ENCODE results near the gene DDX54. TPM values are rescaled to one million over a fixed set of nuclear protein-coding genes. Genes with fewer than 3 reads are reported as not detected.
A peak's percentile ranks its signal among the peaks of the same experiment; 100 is the strongest.
"Not testable (repeated sequence)": the region's sequence is repeated elsewhere in the genome, so short reads cannot be mapped to it uniquely, and the experiment has no call there.

The DDX54 gene
- total RNA-seq, 1 donor from 2014 or later = 122 TPM

- no peak for DNase-seq
These were observed 42.9 kb downstream of the DDX54 start for GRCh38 chr12:113142173-113142885.

GRCh38 chr12:113141716-113142115 lies 43.6 kb downstream of the DDX54 start:
- H3K4me3 Mint-ChIP-seq; H3K4me1 Mint-ChIP-seq; H3K27me3 Mint-ChIP-seq; H3K36me3 Mint-ChIP-seq (ENCODE audit: low read depth); DNase-seq; intact Hi-C loops (cut with micrococcal nuclease); H3K9me3 Mint-ChIP-seq: not testable (repeated sequence)
- H3K27ac Mint-ChIP-seq = peak overlapping the region; percentile 45

More at GRCh38 chr12:113142173-113142885, 42.9 kb downstream of the DDX54 start:
- Mint-ChIP-seq H3K4me1 (peaks cover 2% of the 10 kb centered on the region), H3K36me3 (ENCODE audit: low read depth) (no peaks in the 10 kb centered on the region), H3K4me3 (no peak overlapping the region), H3K9me3 (no peaks in the 10 kb centered on the region), H3K27me3 (peaks cover 10% of the 10 kb centered on the region), H3K27ac (peak overlapping the region; percentile 45)
- intact Hi-C loops (cut with micrococcal nuclease) = no loop called here

GRCh38 chr12:113140706-113141105 lies 44.6 kb downstream of the DDX54 start:
- no peaks in the 10 kb centered on the region for H3K9me3 Mint-ChIP-seq
- peaks cover 6% of the 10 kb centered on the region for H3K27me3 Mint-ChIP-seq
- DNase-seq = no peak
- H3K27ac Mint-ChIP-seq = no peak overlapping the region
- intact Hi-C loops (cut with micrococcal nuclease) = no loop called here
- peaks cover 14% of the 10 kb centered on the region for H3K4me1 Mint-ChIP-seq
- H3K4me3 Mint-ChIP-seq = no peak overlapping the region
- no peaks in the 10 kb centered on the region for H3K36me3 Mint-ChIP-seq (ENCODE audit: low read depth)

- H3K9me3 Mint-ChIP-seq = no peaks in the 10 kb centered on the region
- no peak for DNase-seq
- no peaks in the 10 kb centered on the region for H3K36me3 Mint-ChIP-seq (ENCODE audit: low read depth)
- H3K4me3 Mint-ChIP-seq = no peak overlapping the region
- intact Hi-C loops (cut with micrococcal nuclease) = no loop called here
- no peak overlapping the region for H3K27ac Mint-ChIP-seq
- H3K27me3 Mint-ChIP-seq = peaks cover 2% of the 10 kb centered on the region
- peaks cover 16% of the 10 kb centered on the region for H3K4me1 Mint-ChIP-seq
These were observed 46.5 kb downstream of the DDX54 start for GRCh38 chr12:113138826-113139225.

- Mint-ChIP-seq H3K4me1 (peaks cover 16% of the 10 kb centered on the region), H3K4me3 (no peak overlapping the region), H3K9me3 (no peaks in the 10 kb centered on the region), H3K27ac (no peak overlapping the region), H3K27me3 (peaks cover 2% of the 10 kb centered on the region), H3K36me3 (ENCODE audit: low read depth) (no peaks in the 10 kb centered on the region)
- intact Hi-C loops (cut with micrococcal nuclease) = no loop called here
- no peak for DNase-seq
These were observed 47.2 kb downstream of the DDX54 start for GRCh38 chr12:113137861-113138783.

- no peak overlapping the region for H3K4me3 Mint-ChIP-seq
- intact Hi-C loops (cut with micrococcal nuclease) = loop anchor here (1.0 kb wide), 1 partner anchor 15 kb away; no protein-coding TSS in a partner anchor
- peaks cover 16% of the 10 kb centered on the region for H3K4me1 Mint-ChIP-seq
- peaks cover 2% of the 10 kb centered on the region for H3K27me3 Mint-ChIP-seq
- H3K36me3 Mint-ChIP-seq (ENCODE audit: low read depth) = no peaks in the 10 kb centered on the region
- no peaks in the 10 kb centered on the region for H3K9me3 Mint-ChIP-seq
- H3K27ac Mint-ChIP-seq = no peak overlapping the region
- no peak for DNase-seq
These were observed 48.2 kb downstream of the DDX54 start for GRCh38 chr12:113136990-113137511.

- no peaks in the 10 kb centered on the region for H3K9me3 Mint-ChIP-seq
- DNase-seq = peak; percentile 78
- peak overlapping the region; percentile 81 for H3K4me3 Mint-ChIP-seq
- no peaks in the 10 kb centered on the region for H3K36me3 Mint-ChIP-seq (ENCODE audit: low read depth)
- H3K4me1 Mint-ChIP-seq = peaks cover 16% of the 10 kb centered on the region
- intact Hi-C loops (cut with micrococcal nuclease) = loop anchor here (1.0 kb wide), 1 partner anchor 16 kb away; no protein-coding TSS in a partner anchor
- H3K27ac Mint-ChIP-seq = peak overlapping the region; percentile 54
- peaks cover 2% of the 10 kb centered on the region for H3K27me3 Mint-ChIP-seq
These were observed 48.9 kb downstream of the DDX54 start for GRCh38 chr12:113136128-113136989.

GRCh38 chr12:113135178-113136127 lies 49.8 kb downstream of the DDX54 start, which contains the start of gene RASAL1:
RASAL1 (minus strand) TSS chr12:113135761; CDS start chr12:113135462, 299 bp downstream.
- Mint-ChIP-seq H3K4me3 (peak within 1 kb of the TSS; percentile 81), H3K9me3 (no peaks in the 10 kb centered on the region), H3K27ac (peak within 1 kb of the TSS; percentile 54), H3K27me3 (peaks cover 2% of the 10 kb centered on the region), H3K4me1 (peaks cover 16% of the 10 kb centered on the region), H3K36me3 (ENCODE audit: low read depth) (no peaks in the 10 kb centered on the region)
- intact Hi-C loops (cut with micrococcal nuclease) = loop anchor here (1.0 kb wide), 1 partner anchor 17 kb away; no protein-coding TSS in a partner anchor
- DNase-seq = peak; percentile 91

- Mint-ChIP-seq H3K36me3 (ENCODE audit: low read depth) (no peaks in the 10 kb centered on the region), H3K27me3 (peaks cover 2% of the 10 kb centered on the region), H3K4me3 (peak overlapping the region; percentile 58), H3K4me1 (peaks cover 16% of the 10 kb centered on the region), H3K27ac (no peak overlapping the region), H3K9me3 (no peaks in the 10 kb centered on the region)
- intact Hi-C loops (cut with micrococcal nuclease) = loop anchor here (5.0 kb wide), 1 partner anchor 37 kb away; no protein-coding TSS in a partner anchor
- DNase-seq = no peak
These were observed 50.7 kb downstream of the DDX54 start for GRCh38 chr12:113134521-113134951.

- Mint-ChIP-seq H3K4me1 (peaks cover 16% of the 10 kb centered on the region), H3K27me3 (peaks cover 2% of the 10 kb centered on the region), H3K4me3 (no peak overlapping the region), H3K27ac (no peak overlapping the region), H3K36me3 (ENCODE audit: low read depth) (no peaks in the 10 kb centered on the region), H3K9me3 (no peaks in the 10 kb centered on the region)
- no peak for DNase-seq
- intact Hi-C loops (cut with micrococcal nuclease) = loop anchor here (5.0 kb wide), 1 partner anchor 37 kb away; no protein-coding TSS in a partner anchor
These were observed 51.2 kb downstream of the DDX54 start for GRCh38 chr12:113134071-113134470.

- intact Hi-C loops (cut with micrococcal nuclease) = loop anchor here (5.0 kb wide), 1 partner anchor 36 kb away; no protein-coding TSS in a partner anchor
- DNase-seq = no peak
- H3K27ac Mint-ChIP-seq = no peak overlapping the region
- peaks cover 16% of the 10 kb centered on the region for H3K4me1 Mint-ChIP-seq
- no peaks in the 10 kb centered on the region for H3K9me3 Mint-ChIP-seq
- H3K27me3 Mint-ChIP-seq = peaks cover 2% of the 10 kb centered on the region
- no peak overlapping the region for H3K4me3 Mint-ChIP-seq
- no peaks in the 10 kb centered on the region for H3K36me3 Mint-ChIP-seq (ENCODE audit: low read depth)
These were observed 51.6 kb downstream of the DDX54 start for GRCh38 chr12:113133666-113134065.

GRCh38 chr12:113133036-113133435 lies 52.2 kb downstream of the DDX54 start:
- Mint-ChIP-seq H3K36me3 (ENCODE audit: low read depth) (no peaks in the 10 kb centered on the region), H3K9me3 (no peaks in the 10 kb centered on the region), H3K27ac (no peak overlapping the region), H3K4me3 (no peak overlapping the region), H3K27me3 (peaks cover 2% of the 10 kb centered on the region), H3K4me1 (peaks cover 15% of the 10 kb centered on the region)
- intact Hi-C loops (cut with micrococcal nuclease) = loop anchor here (5.0 kb wide), 1 partner anchor 36 kb away; no protein-coding TSS in a partner anchor
- DNase-seq = no peak
